Psoas muscle (tissue), 8 donors: ENCODE measurements around the gene PHF1. TPM values are rescaled to one million over a fixed set of nuclear protein-coding genes. Genes with fewer than 3 reads are reported as not detected.
"Not testable (repeated sequence)": the region's sequence is repeated elsewhere in the genome, so short reads cannot be mapped to it uniquely, and the experiment has no call there.

Source experiments
- ATAC-seq, 4 donors: fragments of 200-7000 bp; cut with Tn5 transposase; one replicate each; pipeline ENCODE4 v1.9.1; 2020; ENCODE audit warnings: moderate library complexity in 3 of 4, mild to moderate bottlenecking in 2 of 4
- DNase-seq, 2 donors: peaks; one replicate each; pipeline ENCODE4 v3.0.0-alpha.2; 2020
- H3K27ac ChIP-seq: fragments of 200-600 bp; one replicate; pipeline ENCODE4 v1.8.0; 2022
- H3K27me3 ChIP-seq, 3 donors: fragments of 200-600 bp in 1 of 3; one replicate each; pipeline versions ENCODE4 v1.6.1 to v1.8.0; 2013 to 2022; ENCODE audit warnings: low read length in 2 of 3, mild to moderate bottlenecking in 2 of 3, moderate library complexity in 1 of 3; ENCODE audit not compliant: insufficient read depth in 3 of 3
- H3K36me3 ChIP-seq, 2 donors: fragments of 200-600 bp in 1 of 2; one replicate each; pipeline versions ENCODE4 v1.6.1 to v1.8.0; 2013 to 2022; ENCODE audit warnings: low read depth in 1 of 2, mild to moderate bottlenecking in 1 of 2, moderate library complexity in 1 of 2; ENCODE audit not compliant: insufficient read depth in 1 of 2
- H3K4me1 ChIP-seq: fragments of 200-600 bp; one replicate; pipeline ENCODE4 v1.8.0; 2022
- H3K4me3 ChIP-seq: fragments of 200-600 bp; one replicate; pipeline ENCODE4 v1.8.0; 2022; ENCODE audit warnings: mild to moderate bottlenecking
- H3K9me3 ChIP-seq: fragments of 200-600 bp; one replicate; pipeline ENCODE4 v1.8.0; 2022
- CTCF ChIP-seq: fragments of 200-600 bp; IDR thresholded peaks from one replicate; pipeline ENCODE4 v1.8.0; 2022; ENCODE audit warnings: antibody characterized with exemption
- WGBS, 3 donors: extraction: QIAGEN DNeasy Blood & Tissue Kit; methylation state at CpG; one replicate each; pipeline versions ENCODE4 v1.1.6 to v1.1.7; 2013; 5-methylcytosine and 5-hydroxymethylcytosine counted together
- intact Hi-C, 2 donors: fragments of 100-400 bp; cut with DNase I; formaldehyde crosslinking; loops; one replicate each; pipeline versions ENCODE4 v1.11.0 to v1.14.2; 2022
- polyA plus RNA-seq, 3 donors: library from polyadenylated mRNA; stranded (reverse); fragments of 200-250 nt; gene quantifications; one replicate each; pipeline ENCODE4 v1.2.3, GENCODE V29; 2013
- total RNA-seq, 4 donors: library from RNA; stranded (reverse); fragmentation: NEBNext Ultra II Directional in 2 of 4; extraction: Animal tissue kit (Norgen Biotek cat#: 25700) in 2 of 4; gene quantifications; one replicate each; pipeline versions ENCODE4 v1.2.1 to v1.2.4, GENCODE V29; 2021 to 2023
- donor health status: healthy with polysubstance abuse.
- donor health status: DM: no; HTN: no; CAD: no; lungs with moderate emphysema.
- donor health status: Bipolar disorder and iron deficiency.
- donor health status: healthy.
- donor health status: DM: yes; HTN: yes; CAD: no.
- donor health status: DM: no; HTN: no; CAD: no.
- donor health status: DM: no; HTN: no; CAD: no.
- donor health status: DM: yes; HTN: yes; CAD: no.

Gene PHF1
- total and polyA plus RNA-seq, 7 donors, result 40.5 to 84.8 (median 57.5) TPM

- Histone ChIP-seq H3K9me3 (no peaks in the 10 kb centered on the region), H3K4me1 (peaks cover 7% of the 10 kb centered on the region), H3K27me3 (no peaks in the 10 kb centered on the region), H3K4me3 (no peak overlapping the region), H3K27ac (no peak overlapping the region), H3K36me3 (no peaks in the 10 kb centered on the region)
- WGBS, 3 donors, result 48 to 55% (median 55%) methylated on average over 3 of the region's 3 CpGs
- intact Hi-C loops, result loop anchor here in 1 of 2 donors (5.0 kb wide), 1 partner anchor 34 kb away; no protein-coding TSS in a partner anchor
- DNase-seq (no peak), ATAC-seq (no peak)
- no peak for TF ChIP-seq CTCF
These were observed 17.8 kb upstream of the PHF1 start for GRCh38 chr6:33392979-33393378.

- DNase-seq (no peak), ATAC-seq (no peak)
- Histone ChIP-seq H3K4me3 (no peak overlapping the region), H3K4me1 (no peaks in the 10 kb centered on the region), H3K27me3 (no peaks in the 10 kb centered on the region), H3K27ac (no peak overlapping the region), H3K36me3 (no peaks in the 10 kb centered on the region), H3K9me3 (no peaks in the 10 kb centered on the region)
- intact Hi-C loops, result no loop called here
- WGBS, 3 donors, result 79 to 92% (median 86%) methylated on average over 1 of the region's 1 CpG
- TF ChIP-seq CTCF, result no peak
These were observed 13.3 kb upstream of the PHF1 start for GRCh38 chr6:33397541-33397940.

DNA sequence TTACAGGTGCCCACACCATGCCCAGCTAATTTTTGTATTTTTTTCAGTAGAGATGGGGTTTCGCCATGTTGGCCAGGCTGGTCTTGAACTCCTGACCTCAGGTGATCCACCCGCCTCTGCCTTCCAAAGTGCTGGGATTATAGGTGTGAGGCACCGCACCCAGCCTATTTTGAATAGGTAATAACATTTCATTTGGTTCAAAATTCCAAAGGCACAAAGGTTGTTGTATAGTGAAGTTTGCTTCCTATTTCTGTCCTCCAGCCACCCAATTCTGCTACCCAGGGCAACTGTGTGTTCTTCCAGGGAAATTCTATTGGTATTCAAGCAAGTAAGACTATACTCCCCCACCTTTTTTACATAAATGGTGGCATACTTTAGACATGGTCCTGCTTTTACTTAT, 12.2 kb upstream of the PHF1 start:
- H3K27ac ChIP-seq, ATAC-seq, intact Hi-C loops, H3K4me1 ChIP-seq, DNase-seq, H3K9me3 ChIP-seq, H3K36me3 ChIP-seq, H3K27me3 ChIP-seq, H3K4me3 ChIP-seq: not testable (repeated sequence)
- WGBS, 3 donors, result 96 to 100% (median 98%) methylated on average over 3 of the region's 3 CpGs

GRCh38 chr6:33399881-33400280, 10.9 kb upstream of the PHF1 start:
- H3K9me3 ChIP-seq, ATAC-seq, DNase-seq, H3K4me3 ChIP-seq, H3K36me3 ChIP-seq, H3K4me1 ChIP-seq, H3K27me3 ChIP-seq, H3K27ac ChIP-seq: not testable (repeated sequence)
- whole genome bisulfite sequencing, 3 donors, result 94 to 97% (median 96%) methylated on average over 6 of the region's 6 CpGs
- intact Hi-C loops, result loop anchor here in 1 of 2 donors (10.0 kb wide), 1 partner anchor 125 kb away; the partner anchor contains the start of genes B3GALT4, RPS18 and VPS52

DNA sequence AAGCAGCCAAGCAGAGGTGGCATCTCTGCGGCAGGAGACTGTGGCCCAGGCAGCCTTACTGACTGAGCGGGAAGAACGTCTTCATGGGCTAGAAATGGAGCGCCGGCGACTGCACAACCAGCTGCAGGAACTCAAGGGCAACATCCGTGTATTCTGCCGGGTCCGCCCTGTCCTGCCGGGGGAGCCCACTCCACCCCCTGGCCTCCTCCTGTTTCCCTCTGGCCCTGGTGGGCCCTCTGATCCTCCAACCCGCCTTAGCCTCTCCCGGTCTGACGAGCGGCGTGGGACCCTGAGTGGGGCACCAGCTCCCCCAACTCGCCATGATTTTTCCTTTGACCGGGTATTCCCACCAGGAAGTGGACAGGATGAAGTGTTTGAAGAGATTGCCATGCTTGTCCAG, 5.9 kb upstream of the PHF1 start:
- TF ChIP-seq CTCF, result no peak
- Histone ChIP-seq H3K27me3 (no peaks in the 10 kb centered on the region), H3K4me1 (no peaks in the 10 kb centered on the region), H3K9me3 (no peaks in the 10 kb centered on the region), H3K4me3 (no peak overlapping the region), H3K27ac (no peak overlapping the region), H3K36me3 (no peaks in the 10 kb centered on the region)
- ATAC-seq, result no peak
- intact Hi-C loops, result loop anchor here in 1 of 2 donors (10.0 kb wide), 1 partner anchor 130 kb away; the partner anchor contains the start of genes B3GALT4, RPS18 and VPS52
- WGBS, 3 donors, result 88 to 93% (median 92%) methylated on average over 17 of the region's 17 CpGs
- DNase-seq, result no peak
